Activated gamma-delta T cell treated with Interleukin-2 at 50 U/mL for 16 hours (primary cell): ENCODE data around the gene KIF1B.
A peak's percentile ranks its signal among the peaks of the same experiment; 100 is the strongest.
"Not testable (repeated sequence)": the region's sequence is repeated elsewhere in the genome, so short reads cannot be mapped to it uniquely, and the experiment has no call there.

Experiments used
- DNase-seq: peaks from one replicate; pipeline ENCODE4 v3.0.0-alpha.2; 2020

The KIF1B gene

GRCh38 chr1:10196976-10197375 lies 13.4 kb upstream of the KIF1B start:
- no peak for DNase-seq

- DNase-seq = no peak
Measured at GRCh38 chr1:10200620-10201019, 9.8 kb upstream of the KIF1B start.

- no peak for DNase-seq
Measured at GRCh38 chr1:10204003-10204642, 6.2 kb upstream of the KIF1B start.

GRCh38 chr1:10205206-10205605 lies 5.2 kb upstream of the KIF1B start:
- not testable (repeated sequence) for DNase-seq

GRCh38 chr1:10207810-10208209 lies 2.6 kb upstream of the KIF1B start:
- no peak for DNase-seq

- DNase-seq = no peak
Measured at GRCh38 chr1:10208537-10208936, 1.8 kb upstream of the KIF1B start.

GRCh38 chr1:10209590-10209904 lies 823 bp upstream of the KIF1B start:
- no peak for DNase-seq

- DNase-seq = peak; percentile 5
Measured at GRCh38 chr1:10210841-10211804, 753 bp downstream of the KIF1B start.

- DNase-seq = no peak
Measured at GRCh38 chr1:10211805-10212410, 1.5 kb downstream of the KIF1B start.

GRCh38 chr1:10212476-10212875 lies 2.1 kb downstream of the KIF1B start:
- no peak for DNase-seq

- no peak for DNase-seq
Measured at GRCh38 chr1:10213186-10213705, 2.9 kb downstream of the KIF1B start.

GRCh38 chr1:10216090-10216749 lies 5.8 kb downstream of the KIF1B start:
- no peak for DNase-seq

GRCh38 chr1:10217748-10218441 lies 7.5 kb downstream of the KIF1B start:
- DNase-seq = no peak

GRCh38 chr1:10220200-10220599 lies 9.8 kb downstream of the KIF1B start:
- no peak for DNase-seq

- not testable (repeated sequence) for DNase-seq
Measured at GRCh38 chr1:10220657-10221056, 10.3 kb downstream of the KIF1B start.

GRCh38 chr1:10225573-10225972 lies 15.2 kb downstream of the KIF1B start:
- no peak for DNase-seq

GRCh38 chr1:10228528-10228927 lies 18.2 kb downstream of the KIF1B start:
- no peak for DNase-seq

GRCh38 chr1:10229903-10230302 lies 19.5 kb downstream of the KIF1B start:
- no peak for DNase-seq

GRCh38 chr1:10232163-10232562 lies 21.8 kb downstream of the KIF1B start:
- no peak for DNase-seq

- no peak for DNase-seq
Measured at GRCh38 chr1:10236405-10237156, 26.2 kb downstream of the KIF1B start.

GRCh38 chr1:10237157-10237539 lies 26.8 kb downstream of the KIF1B start:
- no peak for DNase-seq

GRCh38 chr1:10242135-10242534 lies 31.8 kb downstream of the KIF1B start:
- no peak for DNase-seq
